MM.1S (cell line): ENCODE measurements around the gene CRIP2.

Source experiments
- DNase-seq: peaks from one replicate; pipeline ENCODE4 v3.0.0-alpha.2; 2015
- H2AFZ ChIP-seq: fragments of 300-600 bp; sonication (generic); 2 replicates; pipeline ENCODE4 v1.6.0; 2016; ENCODE audit warnings: antibody characterized with exemption, low read length
- H3F3A ChIP-seq: fragments of 300-600 bp; sonication (generic); 2 replicates; pipeline ENCODE4 v1.6.1; 2016; ENCODE audit warnings: mild to moderate bottlenecking, antibody characterized with exemption, low read length, moderate library complexity, mixed read lengths; ENCODE audit not compliant: insufficient read depth
- H3K27ac ChIP-seq: fragments of 300-600 bp; sonication (generic); 2 replicates; pipeline ENCODE4 v1.5.1; 2016; ENCODE audit warnings: mild to moderate bottlenecking, low read length
- H3K27me3 ChIP-seq: fragments of 300-600 bp; sonication (generic); replicated peaks from 2 replicates; pipeline ENCODE4 v1.6.0; 2016; ENCODE audit warnings: low read length; ENCODE audit not compliant: insufficient read depth
- H3K36me3 ChIP-seq: fragments of 300-600 bp; sonication (generic); replicated peaks from 2 replicates; pipeline ENCODE4 v1.6.1; 2016; ENCODE audit warnings: mild to moderate bottlenecking, low read length, mixed read lengths; ENCODE audit not compliant: insufficient read depth
- H3K4me1 ChIP-seq: fragments of 300-600 bp; sonication (generic); 2 replicates; pipeline ENCODE4 v1.6.1; 2016; ENCODE audit warnings: low read length, mixed read lengths
- H3K4me2 ChIP-seq: fragments of 300-600 bp; sonication (generic); 2 replicates; pipeline ENCODE4 v1.6.0; 2016; ENCODE audit warnings: low read depth, low read length
- H3K4me3 ChIP-seq: fragments of 300-600 bp; sonication (generic); 2 replicates; pipeline ENCODE4 v1.5.1; 2016; ENCODE audit warnings: low read length, mixed read lengths
- H3K79me2 ChIP-seq: fragments of 300-600 bp; sonication (generic); 2 replicates; pipeline ENCODE4 v1.6.1; 2016; ENCODE audit warnings: mixed run types, low read length, mixed read lengths
- H3K9ac ChIP-seq: fragments of 300-600 bp; sonication (generic); 2 replicates; pipeline ENCODE4 v1.6.1; 2016; ENCODE audit warnings: low read length, mixed read lengths
- H3K9me2 ChIP-seq: fragments of 300-600 bp; sonication (generic); replicated peaks from 2 replicates; pipeline ENCODE4 v1.6.1; 2016; ENCODE audit warnings: mild to moderate bottlenecking, low read length, mixed read lengths; ENCODE audit not compliant: insufficient read depth
- H3K9me3 ChIP-seq: fragments of 300-600 bp; sonication (generic); replicated peaks from 2 replicates; pipeline ENCODE4 v1.6.1; 2016; ENCODE audit warnings: mild to moderate bottlenecking, low read length, mixed read lengths; ENCODE audit not compliant: insufficient read depth
- H4K20me1 ChIP-seq: fragments of 300-600 bp; sonication (generic); 2 replicates; pipeline ENCODE4 v1.6.1; 2016; ENCODE audit warnings: mild to moderate bottlenecking, low read length, moderate library complexity, mixed read lengths; ENCODE audit not compliant: insufficient read depth
- CTCF ChIP-seq: fragments of 300-600 bp; sonication (generic); IDR thresholded peaks from 2 replicates; pipeline ENCODE4 v1.5.1; 2016; ENCODE audit warnings: antibody characterized with exemption, low read length, mixed read lengths
- EZH2 ChIP-seq: fragments of 300-600 bp; sonication (generic); optimal IDR thresholded peaks from 2 replicates; pipeline ENCODE3; 2017; ENCODE audit warnings: low read depth, mild to moderate bottlenecking, antibody characterized with exemption, low read length, mixed read lengths
- EZH2phosphoT487 ChIP-seq: fragments of 300-600 bp; sonication (generic); IDR thresholded peaks from 2 replicates; pipeline ENCODE4 v1.6.1; 2018; ENCODE audit warnings: antibody characterized with exemption, low read length

The CRIP2 gene

GRCh38 chr14:105439710-105440553, 34.7 kb upstream of the CRIP2 start:
- Histone ChIP-seq H3K36me3 (no peaks in the 10 kb centered on the region), H3F3A (no peaks in the 10 kb centered on the region; the same call in 1 of the 2 replicates), H3K9ac (no peak overlapping the region), H3K27ac (no peak overlapping the region), H2AFZ (no peak overlapping the region), H3K27me3 (no peaks in the 10 kb centered on the region), H3K9me3 (no peaks in the 10 kb centered on the region), H3K4me3 (no peak overlapping the region), H3K4me1 (no peaks in the 10 kb centered on the region), H3K4me2 (no peak overlapping the region), H3K9me2 (no peaks in the 10 kb centered on the region), H3K79me2 (peaks cover 28% of the 10 kb centered on the region), H4K20me1 (no peaks in the 10 kb centered on the region)
- TF ChIP-seq EZH2 (no peak), CTCF (no peak), EZH2phosphoT487 (no peak)
- DNase-seq, result no peak

- no peak overlapping the region for H3K27ac ChIP-seq
- H3K4me3 ChIP-seq, result no peak overlapping the region
- no peaks in the 10 kb centered on the region for H3K9me3 ChIP-seq
- no peaks in the 10 kb centered on the region for H3K9me2 ChIP-seq
- H3K4me1 ChIP-seq, result no peaks in the 10 kb centered on the region
- H3K79me2 ChIP-seq, result peaks cover 23% of the 10 kb centered on the region
- H2AFZ ChIP-seq, result no peak overlapping the region
- H3K27me3 ChIP-seq, result no peaks in the 10 kb centered on the region
- H3F3A ChIP-seq, result no peaks in the 10 kb centered on the region; the same call in 1 of the 2 replicates
- no peak overlapping the region for H3K4me2 ChIP-seq
- no peaks in the 10 kb centered on the region for H3K36me3 ChIP-seq
- no peak overlapping the region for H3K9ac ChIP-seq
- no peaks in the 10 kb centered on the region for H4K20me1 ChIP-seq
- DNase-seq, result no peak
- no peak for TF ChIP-seq CTCF
- no peak for TF ChIP-seq EZH2phosphoT487
- no peak for TF ChIP-seq EZH2
These were observed 34.1 kb upstream of the CRIP2 start for GRCh38 chr14:105440554-105440900.

GRCh38 chr14:105440992-105441391, 33.6 kb upstream of the CRIP2 start:
- Histone ChIP-seq H3K79me2 (peaks cover 21% of the 10 kb centered on the region), H3K27me3 (no peaks in the 10 kb centered on the region), H3K4me3 (no peak overlapping the region), H3K4me1 (no peaks in the 10 kb centered on the region), H3F3A (no peaks in the 10 kb centered on the region; the same call in 1 of the 2 replicates), H3K9me3 (no peaks in the 10 kb centered on the region), H3K36me3 (no peaks in the 10 kb centered on the region), H2AFZ (no peak overlapping the region), H3K27ac (no peak overlapping the region), H4K20me1 (no peaks in the 10 kb centered on the region), H3K9me2 (no peaks in the 10 kb centered on the region), H3K4me2 (no peak overlapping the region), H3K9ac (no peak overlapping the region)
- no peak for DNase-seq
- TF ChIP-seq EZH2phosphoT487 (no peak), EZH2 (no peak), CTCF (no peak)
